HEK293 (cell line): Measurements from ENCODE around the gene FOXO3.

ENCODE experiments used
- CTCF ChIA-PET: fragments of 350-600 bp; formaldehyde crosslinking; extraction: SDS; loops from one replicate; lab custom pipeline; 2021; ENCODE audit warnings: antibody characterized with exemption; lab: Yijun Ruan, JAX
- POLR2A ChIA-PET: fragments of 300-600 bp; formaldehyde crosslinking; extraction: SDS; loops from one replicate; lab custom pipeline; 2020; ENCODE audit warnings: antibody characterized with exemption, inconsistent platforms; lab: Yijun Ruan, JAX
- H3K27ac ChIP-seq: fragments of 200-500 bp; sonication (Bioruptor generic); 2 replicates; pipeline ENCODE4 v1.5.1; 2014; ENCODE audit warnings: low read depth, low read length, control low read depth, inconsistent platforms; ENCODE audit errors: extremely low read depth
- H3K36me3 ChIP-seq, 2 experiments: fragments of 200-500 bp in 1 of 2; sonication (Bioruptor generic) in 1 of 2; 1 replicate in 1 of 2; 2 replicates in 1 of 2; pipeline ENCODE4 v1.5.1; 2014 to 2017; ENCODE audit warnings: inconsistent platforms in 2 of 2, low read length in 2 of 2; ENCODE audit not compliant: control insufficient read depth in 2 of 2, insufficient read depth in 1 of 2
- H3K4me1 ChIP-seq: fragments of 200-500 bp; sonication (Bioruptor generic); 2 replicates; pipeline ENCODE4 v1.5.1; 2014; ENCODE audit warnings: mild to moderate bottlenecking, low read length, inconsistent platforms; ENCODE audit not compliant: control insufficient read depth, insufficient read depth
- H3K4me3 ChIP-seq: 2 replicates; pipeline ENCODE4 v1.5.1; 2011; ENCODE audit warnings: low read depth, mild to moderate bottlenecking, control low read depth, low read length, moderate library complexity
- H3K9me3 ChIP-seq: fragments of 200-500 bp; sonication (Bioruptor generic); 2 replicates; pipeline ENCODE4 v1.5.1; 2014; ENCODE audit warnings: low read depth, low read length, inconsistent platforms; ENCODE audit not compliant: control insufficient read depth, insufficient read depth
- GLI4 ChIP-seq: fragments of 450-650 bp; formaldehyde crosslinking; IDR thresholded peaks from 2 replicates; pipeline ENCODE4 v1.5.1; 2016; ENCODE audit warnings: missing biosample characterization, missing genetic modification characterization
- KLF1 ChIP-seq: fragments of 450-650 bp; formaldehyde crosslinking; IDR thresholded peaks from 2 replicates; pipeline ENCODE4 v1.5.1; 2016; ENCODE audit warnings: missing biosample characterization, missing genetic modification characterization
- KLF9 ChIP-seq: fragments of 450-650 bp; formaldehyde crosslinking; IDR thresholded peaks from 2 replicates; pipeline ENCODE4 v1.5.1; 2016; ENCODE audit warnings: missing biosample characterization, missing genetic modification characterization, low read depth
- SCRT2 ChIP-seq: fragments of 450-650 bp; formaldehyde crosslinking; IDR thresholded peaks from 2 replicates; pipeline ENCODE4 v1.5.1; 2016; ENCODE audit warnings: missing biosample characterization, missing genetic modification characterization
- WT1 ChIP-seq: fragments of 450-650 bp; formaldehyde crosslinking; IDR thresholded peaks from 2 replicates; pipeline ENCODE4 v1.5.1; 2016; ENCODE audit warnings: missing biosample characterization, missing genetic modification characterization
- ZFP69B ChIP-seq: fragments of 450-650 bp; formaldehyde crosslinking; IDR thresholded peaks from 2 replicates; pipeline ENCODE4 v1.5.1; 2016; ENCODE audit warnings: missing biosample characterization, missing genetic modification characterization
- ZNF121 ChIP-seq: fragments of 450-650 bp; formaldehyde crosslinking; IDR thresholded peaks from 2 replicates; pipeline ENCODE4 v1.5.1; 2016; ENCODE audit warnings: missing biosample characterization, missing genetic modification characterization
- ZNF211 ChIP-seq: fragments of 450-650 bp; formaldehyde crosslinking; IDR thresholded peaks from 2 replicates; pipeline ENCODE4 v1.5.1; 2016; ENCODE audit warnings: low read depth, missing biosample characterization, missing genetic modification characterization
- ZNF214 ChIP-seq: fragments of 450-650 bp; formaldehyde crosslinking; IDR thresholded peaks from 2 replicates; pipeline ENCODE4 v1.5.1; 2017; ENCODE audit warnings: missing biosample characterization, mild to moderate bottlenecking, missing genetic modification characterization, borderline replicate concordance
- ZNF292 ChIP-seq: fragments of 450-650 bp; formaldehyde crosslinking; IDR thresholded peaks from 2 replicates; pipeline ENCODE4 v1.5.1; 2016; ENCODE audit warnings: low read depth, missing biosample characterization, missing genetic modification characterization, borderline replicate concordance
- ZNF302 ChIP-seq: fragments of 450-650 bp; formaldehyde crosslinking; IDR thresholded peaks from 2 replicates; pipeline ENCODE4 v1.5.1; 2016; ENCODE audit warnings: missing biosample characterization, missing genetic modification characterization, low read depth
- ZNF335 ChIP-seq: fragments of 450-650 bp; formaldehyde crosslinking; conservative IDR thresholded peaks from 2 replicates; pipeline ENCODE4 v1.5.1; 2016; ENCODE audit warnings: missing biosample characterization, missing genetic modification characterization
- ZNF423 ChIP-seq: fragments of 450-650 bp; formaldehyde crosslinking; IDR thresholded peaks from 2 replicates; pipeline ENCODE4 v1.5.1; 2016; ENCODE audit warnings: missing biosample characterization, missing genetic modification characterization
- ZNF548 ChIP-seq: fragments of 450-650 bp; formaldehyde crosslinking; IDR thresholded peaks from 2 replicates; pipeline ENCODE4 v1.5.1; 2016; ENCODE audit warnings: missing biosample characterization, missing genetic modification characterization
- ZNF571 ChIP-seq: fragments of 450-650 bp; formaldehyde crosslinking; IDR thresholded peaks from 2 replicates; pipeline ENCODE4 v1.5.0; 2017; ENCODE audit warnings: missing biosample characterization, missing genetic modification characterization
- ZNF629 ChIP-seq: fragments of 450-650 bp; formaldehyde crosslinking; IDR thresholded peaks from 2 replicates; pipeline ENCODE4 v1.5.1; 2017; ENCODE audit warnings: missing biosample characterization, missing genetic modification characterization
- ZNF776 ChIP-seq: fragments of 450-650 bp; formaldehyde crosslinking; IDR thresholded peaks from 2 replicates; pipeline ENCODE4 v1.5.0; 2017; ENCODE audit warnings: missing biosample characterization, missing genetic modification characterization, borderline replicate concordance
- ZNF791 ChIP-seq: fragments of 450-650 bp; formaldehyde crosslinking; IDR thresholded peaks from 2 replicates; pipeline ENCODE4 v1.5.1; 2016; ENCODE audit warnings: missing biosample characterization, missing genetic modification characterization
- ZXDB ChIP-seq: fragments of 450-650 bp; formaldehyde crosslinking; IDR thresholded peaks from 2 replicates; pipeline ENCODE4 v1.5.1; 2016; ENCODE audit warnings: missing biosample characterization, missing genetic modification characterization
- TF ChIP-seq, protein P1 (sequence below): fragments of 450-650 bp; IDR thresholded peaks from 2 replicates; pipeline ENCODE4 v1.5.1; 2018; ENCODE audit warnings: missing biosample characterization, missing genetic modification characterization
- TF ChIP-seq, protein P2 (sequence below): fragments of 450-650 bp; formaldehyde crosslinking; IDR thresholded peaks from 2 replicates; pipeline ENCODE4 v1.5.1; 2016; ENCODE audit warnings: missing biosample characterization, missing genetic modification characterization, low read depth

FOXO3 gene

GRCh38 chr6:108596956-108597355, 36.2 kb downstream of the FOXO3 start (continued):
- TF ChIP-seq ZFP69B (no peak), ZNF791 (tag by site-specific recombination) (no peak), ZNF776 (tag by site-specific recombination) (no peak), ZNF302 (tag by site-specific recombination) (no peak)
- TF ChIP-seq, protein P1, sequence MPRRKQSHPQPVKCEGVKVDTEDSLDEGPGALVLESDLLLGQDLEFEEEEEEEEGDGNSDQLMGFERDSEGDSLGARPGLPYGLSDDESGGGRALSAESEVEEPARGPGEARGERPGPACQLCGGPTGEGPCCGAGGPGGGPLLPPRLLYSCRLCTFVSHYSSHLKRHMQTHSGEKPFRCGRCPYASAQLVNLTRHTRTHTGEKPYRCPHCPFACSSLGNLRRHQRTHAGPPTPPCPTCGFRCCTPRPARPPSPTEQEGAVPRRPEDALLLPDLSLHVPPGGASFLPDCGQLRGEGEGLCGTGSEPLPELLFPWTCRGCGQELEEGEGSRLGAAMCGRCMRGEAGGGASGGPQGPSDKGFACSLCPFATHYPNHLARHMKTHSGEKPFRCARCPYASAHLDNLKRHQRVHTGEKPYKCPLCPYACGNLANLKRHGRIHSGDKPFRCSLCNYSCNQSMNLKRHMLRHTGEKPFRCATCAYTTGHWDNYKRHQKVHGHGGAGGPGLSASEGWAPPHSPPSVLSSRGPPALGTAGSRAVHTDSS (tag by site-specific recombination): no peak

DNA sequence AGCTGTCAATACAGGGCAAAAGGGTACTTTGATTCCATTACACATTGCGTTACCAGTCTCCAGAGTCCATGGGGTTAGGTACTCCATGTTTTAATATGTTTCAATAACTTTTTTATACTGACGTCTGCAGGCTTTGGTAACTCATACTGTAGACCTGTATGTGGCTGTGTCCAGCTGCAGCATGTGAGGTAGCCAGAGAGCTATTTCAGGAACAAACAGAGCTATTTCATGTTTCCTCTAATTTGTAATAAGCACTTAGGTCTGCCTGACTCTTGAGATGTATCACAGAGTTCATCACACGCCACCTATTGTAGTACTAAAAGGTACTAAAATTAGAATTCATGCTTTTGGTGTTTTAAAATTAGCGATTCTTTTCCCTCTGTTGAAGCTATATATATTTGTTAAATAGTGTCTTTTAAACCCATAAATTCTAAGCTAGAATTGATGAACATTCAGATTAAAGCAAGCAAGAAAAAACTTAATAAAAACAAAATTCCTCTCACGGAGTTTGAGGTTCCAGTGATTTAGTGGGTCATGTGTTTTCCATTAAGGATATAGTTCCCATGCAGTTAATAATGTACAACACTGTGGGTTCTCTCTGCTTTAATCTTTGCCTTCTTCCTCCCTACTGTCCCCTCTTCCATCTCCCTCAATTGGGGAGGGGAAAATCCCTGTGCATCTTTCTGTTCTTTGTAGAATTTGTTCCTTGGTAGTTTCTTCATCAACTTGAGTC, 37.0 kb downstream of the FOXO3 start:
- no peak overlapping the region for H3K4me3 ChIP-seq
- H3K36me3 ChIP-seq: no peaks in the 10 kb centered on the region
- TF ChIP-seq GLI4 (tag by site-specific recombination) (no peak), ZNF423 (no peak), KLF9 (tag by site-specific recombination) (no peak), ZNF292 (no peak), ZNF211 (no peak), ZNF335 (no peak)
- H3K27ac ChIP-seq: no peak overlapping the region
- POLR2A ChIA-PET: no interaction called here
- H3K4me1 ChIP-seq: peaks cover 33% of the 10 kb centered on the region
- no peaks in the 10 kb centered on the region for H3K9me3 ChIP-seq
- CTCF ChIA-PET: interaction anchor here (1.0 to 1.3 kb wide), 2 partner anchors 11 to 171 kb away, joined by 3 to 7 read pairs; no protein-coding TSS in a partner anchor

DNA sequence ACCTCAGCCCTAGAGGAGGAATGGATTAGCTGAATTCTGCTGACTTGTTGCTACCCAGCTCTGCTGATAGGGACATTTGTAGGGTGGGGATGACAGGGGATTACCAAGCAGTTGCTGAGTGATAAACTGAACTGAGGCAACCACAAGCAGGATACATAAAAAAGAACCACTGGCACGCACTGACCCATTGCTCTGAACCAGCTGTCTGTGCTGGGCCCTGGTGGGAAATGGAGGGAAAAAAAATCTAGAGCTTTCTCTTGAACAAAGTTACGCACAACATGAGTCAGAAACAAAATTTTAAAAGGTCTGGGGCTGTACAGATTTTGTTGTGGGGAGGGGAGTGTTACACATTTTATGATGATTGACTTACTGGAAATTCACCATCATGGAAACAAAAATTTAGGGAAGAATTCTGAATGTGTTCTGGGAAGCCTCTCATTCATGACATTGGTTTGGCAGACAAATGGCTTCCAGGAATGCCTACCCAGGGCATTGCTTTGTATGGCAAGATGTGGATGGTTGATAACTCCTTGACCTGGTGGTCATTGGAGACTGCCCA, 37.7 kb downstream of the FOXO3 start:
- Histone ChIP-seq H3K9me3 (no peaks in the 10 kb centered on the region), H3K4me3 (no peak overlapping the region), H3K4me1 (peaks cover 28% of the 10 kb centered on the region), H3K36me3 (no peaks in the 10 kb centered on the region), H3K27ac (no peak overlapping the region)
- POLR2A ChIA-PET: no interaction called here
- CTCF ChIA-PET: interaction anchor here (0.6 to 1.3 kb wide), 3 partner anchors 10 to 241 kb away, joined by 3 to 7 read pairs (median 4); no protein-coding TSS in a partner anchor
- TF ChIP-seq SCRT2: peak; percentile 71
- no peak for TF ChIP-seq ZNF629
- TF ChIP-seq ZXDB (tag by site-specific recombination): no peak
- TF ChIP-seq, protein P2, sequence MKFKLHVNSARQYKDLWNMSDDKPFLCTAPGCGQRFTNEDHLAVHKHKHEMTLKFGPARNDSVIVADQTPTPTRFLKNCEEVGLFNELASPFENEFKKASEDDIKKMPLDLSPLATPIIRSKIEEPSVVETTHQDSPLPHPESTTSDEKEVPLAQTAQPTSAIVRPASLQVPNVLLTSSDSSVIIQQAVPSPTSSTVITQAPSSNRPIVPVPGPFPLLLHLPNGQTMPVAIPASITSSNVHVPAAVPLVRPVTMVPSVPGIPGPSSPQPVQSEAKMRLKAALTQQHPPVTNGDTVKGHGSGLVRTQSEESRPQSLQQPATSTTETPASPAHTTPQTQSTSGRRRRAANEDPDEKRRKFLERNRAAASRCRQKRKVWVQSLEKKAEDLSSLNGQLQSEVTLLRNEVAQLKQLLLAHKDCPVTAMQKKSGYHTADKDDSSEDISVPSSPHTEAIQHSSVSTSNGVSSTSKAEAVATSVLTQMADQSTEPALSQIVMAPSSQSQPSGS: no peak
- TF ChIP-seq ZNF548: no peak
- TF ChIP-seq ZNF214: no peak
- TF ChIP-seq ZNF571: no peak
- TF ChIP-seq ZNF121 (tag by site-specific recombination): no peak

- ChIA-PET POLR2A (interaction anchor here (0.7 kb wide), 1 partner anchor 44 kb away, joined by 3 read pairs; the partner anchor contains the start of gene FOXO3), CTCF (interaction anchor here (0.5 to 1.2 kb wide), 2 partner anchors 9 to 34 kb away, joined by 3 read pairs; no protein-coding TSS in a partner anchor)
- Histone ChIP-seq H3K9me3 (no peaks in the 10 kb centered on the region), H3K4me1 (peaks cover 17% of the 10 kb centered on the region), H3K4me3 (no peak overlapping the region), H3K36me3 (no peaks in the 10 kb centered on the region), H3K27ac (no peak overlapping the region)
- TF ChIP-seq WT1 (tag by site-specific recombination): no peak
- no peak for TF ChIP-seq KLF1
Observed at GRCh38 chr6:108604156-108604555, 43.4 kb downstream of the FOXO3 start.
